Glomerular visceral epithelial cell (primary cell): ENCODE measurements around the gene UFC1.
A peak's percentile ranks its signal among the peaks of the same experiment; 100 is the strongest.

Experiments
- DNase-seq: peaks from one replicate; pipeline ENCODE4 v3.0.0-alpha.2; 2016; ENCODE audit errors: extremely low spot score

The UFC1 gene

DNA sequence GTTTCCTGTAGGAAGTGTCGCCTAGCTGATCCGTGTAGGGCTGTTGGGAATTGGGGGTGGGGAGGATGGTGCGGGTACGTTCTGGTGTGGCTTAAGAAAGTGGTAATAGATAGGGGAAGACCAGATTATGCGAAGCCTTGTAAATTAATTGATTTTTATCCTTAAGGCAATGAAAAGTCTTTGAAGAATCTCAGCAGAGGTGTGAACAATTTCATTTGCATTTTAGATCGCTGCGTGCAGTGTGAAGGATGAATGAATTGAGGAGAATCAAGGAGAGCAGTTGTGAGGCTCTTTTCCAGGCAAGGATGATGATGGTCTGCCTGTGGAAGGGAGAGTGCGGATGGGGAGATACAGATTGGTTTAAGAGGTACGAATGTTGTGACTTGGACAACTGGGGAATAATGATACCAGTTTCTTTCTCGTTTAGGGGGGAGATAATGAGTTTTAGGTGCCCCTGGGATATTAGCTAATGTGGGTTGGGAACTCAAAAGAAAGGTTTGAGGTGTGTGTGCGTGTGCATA, 20.5 kb upstream of the UFC1 start:
- peak; percentile 33 for DNase-seq

DNA sequence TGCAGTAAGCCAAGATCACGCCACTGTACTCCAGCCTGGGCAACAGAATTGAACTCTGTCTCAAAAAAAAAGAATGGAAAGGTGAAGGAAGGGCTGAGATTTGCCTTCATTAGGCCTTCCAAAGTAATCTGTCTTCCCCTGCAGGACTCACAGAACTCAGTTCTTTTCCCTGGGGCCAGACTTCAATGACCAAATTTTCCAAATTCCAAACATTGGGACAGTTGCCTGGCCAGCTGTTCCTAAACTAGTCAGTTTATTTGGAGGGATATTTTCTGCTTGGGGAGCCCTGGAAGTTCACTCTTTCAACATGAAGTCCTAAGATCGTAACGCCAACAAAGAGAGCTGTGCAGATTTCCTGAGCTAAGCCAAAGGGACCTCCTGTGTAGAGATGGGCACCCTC, 15.9 kb upstream of the UFC1 start:
- no peak for DNase-seq

DNA sequence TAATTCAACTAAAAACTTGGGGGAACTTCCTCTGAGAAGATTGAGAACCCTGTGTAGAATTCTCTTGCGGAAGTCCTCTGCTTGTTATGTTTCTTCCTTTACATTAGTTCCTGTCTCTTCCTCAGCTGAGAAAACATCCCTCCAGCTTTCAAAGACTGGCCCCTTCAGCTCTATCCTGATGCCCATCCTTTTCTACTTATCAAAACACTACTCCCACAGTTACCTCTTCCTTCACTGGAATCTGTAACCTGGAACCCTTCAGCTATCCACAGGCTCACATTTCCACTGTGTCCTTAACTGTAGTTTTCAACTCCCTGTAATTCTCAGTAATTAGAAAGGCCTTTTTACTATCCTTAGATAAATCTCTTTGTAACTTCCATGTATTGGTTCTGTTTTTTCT, 15.3 kb upstream of the UFC1 start:
- DNase-seq, result no peak

DNA sequence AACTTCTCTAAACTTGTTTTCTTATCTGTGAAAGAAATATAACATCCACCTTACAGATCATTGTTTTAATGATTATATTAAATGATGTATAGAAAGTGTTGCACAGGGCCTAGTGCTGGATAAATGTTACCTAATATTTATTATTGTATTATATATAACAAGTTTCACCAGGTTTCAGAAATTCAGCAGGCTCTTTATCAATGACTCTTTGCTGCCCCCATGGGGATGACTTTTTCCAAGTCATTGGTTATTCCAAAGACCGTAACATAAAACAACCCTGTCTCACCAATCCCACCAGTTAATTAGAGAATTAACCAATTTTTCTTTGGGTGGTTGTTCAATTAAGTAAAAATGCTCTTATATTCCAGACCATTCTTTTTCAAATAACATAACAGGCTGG, 14.0 kb upstream of the UFC1 start:
- DNase-seq, result peak; percentile 47

DNA sequence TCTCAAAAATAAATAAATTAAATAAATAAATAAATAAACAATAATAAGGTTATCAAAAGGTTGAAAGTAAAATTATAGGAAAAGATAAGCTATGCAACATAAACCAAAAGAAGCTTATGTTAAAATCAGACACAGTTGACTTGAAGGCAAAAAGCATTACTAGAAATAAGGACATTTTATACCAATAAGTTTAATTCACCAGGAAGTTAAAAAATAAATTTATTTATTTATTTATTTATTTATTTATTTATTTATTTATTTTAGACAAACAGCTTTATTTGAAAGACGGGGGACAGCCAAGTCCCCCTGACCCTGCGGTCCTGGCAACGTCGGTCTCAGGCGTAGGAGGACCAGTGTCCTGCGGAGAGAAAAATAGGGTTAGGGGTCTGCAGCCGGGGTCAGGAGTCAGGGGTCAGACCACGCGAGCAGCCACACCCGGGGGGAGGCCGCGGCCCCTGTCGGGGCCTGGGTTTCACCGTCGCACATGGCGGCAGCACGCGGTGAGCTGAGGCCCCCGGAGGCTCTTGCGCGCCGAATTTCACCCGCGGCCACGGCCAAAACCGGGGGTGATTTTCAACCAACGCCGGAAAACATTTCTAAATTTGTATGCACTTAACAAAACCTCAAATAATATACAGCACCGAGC, 12.9 kb upstream of the UFC1 start:
- no peak for DNase-seq

DNA sequence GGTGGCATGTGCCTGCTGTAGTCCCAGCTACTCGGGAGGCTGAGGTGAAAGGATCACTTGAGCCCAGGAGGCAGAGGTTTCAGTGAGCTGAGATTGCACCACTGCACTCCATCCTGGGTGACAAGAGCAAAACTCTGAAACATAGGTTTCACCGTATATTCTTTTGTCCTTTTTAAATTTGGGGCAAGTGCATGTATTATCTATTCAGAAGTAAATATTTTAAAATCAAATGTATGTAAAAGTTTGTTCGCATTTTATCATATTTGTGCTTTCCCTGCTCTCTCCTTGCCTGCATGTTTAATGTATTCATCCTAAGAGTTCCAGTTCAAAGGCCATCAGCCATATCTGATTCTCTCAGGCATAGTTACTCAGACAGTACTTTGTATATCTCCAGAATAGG, 7.9 kb upstream of the UFC1 start:
- DNase-seq, result no peak

DNA sequence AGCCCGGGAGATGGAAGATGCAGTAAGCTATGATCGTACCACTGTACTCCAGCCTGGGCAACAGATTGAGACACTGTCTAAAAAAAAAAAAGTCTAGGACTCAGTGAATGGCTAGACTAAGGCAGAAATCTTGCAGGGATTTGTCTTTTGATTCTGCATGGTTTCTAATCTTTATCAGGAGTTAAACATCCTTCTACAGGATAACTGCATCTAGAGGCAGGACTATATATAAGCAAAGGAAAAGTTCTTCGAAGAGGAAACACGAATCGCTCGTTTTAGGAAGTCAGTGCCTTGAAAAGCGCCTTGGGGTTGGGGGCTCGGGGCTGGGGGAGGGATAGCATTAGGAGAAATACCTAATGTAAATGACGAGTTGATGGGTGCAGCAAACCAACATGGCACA, 602 bp upstream of the UFC1 start:
- DNase-seq, result no peak

DNA sequence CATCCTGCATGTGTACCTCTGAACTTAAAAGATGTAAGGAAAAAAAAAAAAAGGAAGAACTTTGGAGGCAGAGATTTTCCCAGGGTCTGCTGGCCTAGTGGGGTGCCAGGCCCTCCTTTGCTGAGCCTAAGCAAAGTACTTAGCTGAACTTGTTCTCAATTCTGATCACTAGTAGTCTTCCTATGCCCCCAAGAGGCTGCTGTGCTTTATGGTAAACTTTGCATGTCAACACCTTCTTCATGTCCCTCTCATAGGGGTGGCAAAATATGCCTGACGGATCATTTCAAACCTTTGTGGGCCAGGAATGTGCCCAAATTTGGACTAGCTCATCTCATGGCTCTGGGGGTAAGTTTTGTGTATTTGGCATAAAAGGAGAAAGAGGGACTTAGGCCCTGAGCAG, 4.1 kb downstream of the UFC1 start:
- no peak for DNase-seq

DNA sequence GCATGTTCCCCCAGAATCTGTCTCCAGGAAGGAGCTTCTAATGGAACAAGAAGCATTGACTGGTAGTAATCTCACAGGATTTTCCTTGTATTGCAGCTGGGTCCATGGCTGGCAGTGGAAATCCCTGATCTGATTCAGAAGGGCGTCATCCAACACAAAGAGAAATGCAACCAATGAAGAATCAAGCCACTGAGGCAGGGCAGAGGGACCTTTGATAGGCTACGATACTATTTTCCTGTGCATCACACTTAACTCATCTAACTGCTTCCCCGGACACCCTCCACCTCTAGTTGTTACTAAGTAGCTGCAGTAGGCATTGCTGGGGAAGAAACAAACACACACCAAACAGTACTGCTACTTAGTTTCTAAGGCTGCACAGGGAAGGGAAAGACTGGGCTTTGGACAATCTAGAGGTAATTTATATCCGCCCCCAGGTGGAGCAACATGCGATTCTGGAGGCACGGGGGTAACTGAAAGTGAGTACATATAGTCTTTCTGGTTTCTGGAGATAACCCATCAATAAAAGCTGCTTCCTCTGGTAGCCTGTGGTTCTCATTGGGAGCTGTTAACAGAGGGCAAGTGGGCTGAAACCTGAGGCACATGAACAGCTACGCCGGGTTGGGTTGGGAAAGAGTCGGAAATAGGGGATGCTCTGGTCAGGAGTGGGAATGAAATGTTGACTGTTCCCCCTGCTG, 4.7 kb downstream of the UFC1 start:
- DNase-seq, result no peak

DNA sequence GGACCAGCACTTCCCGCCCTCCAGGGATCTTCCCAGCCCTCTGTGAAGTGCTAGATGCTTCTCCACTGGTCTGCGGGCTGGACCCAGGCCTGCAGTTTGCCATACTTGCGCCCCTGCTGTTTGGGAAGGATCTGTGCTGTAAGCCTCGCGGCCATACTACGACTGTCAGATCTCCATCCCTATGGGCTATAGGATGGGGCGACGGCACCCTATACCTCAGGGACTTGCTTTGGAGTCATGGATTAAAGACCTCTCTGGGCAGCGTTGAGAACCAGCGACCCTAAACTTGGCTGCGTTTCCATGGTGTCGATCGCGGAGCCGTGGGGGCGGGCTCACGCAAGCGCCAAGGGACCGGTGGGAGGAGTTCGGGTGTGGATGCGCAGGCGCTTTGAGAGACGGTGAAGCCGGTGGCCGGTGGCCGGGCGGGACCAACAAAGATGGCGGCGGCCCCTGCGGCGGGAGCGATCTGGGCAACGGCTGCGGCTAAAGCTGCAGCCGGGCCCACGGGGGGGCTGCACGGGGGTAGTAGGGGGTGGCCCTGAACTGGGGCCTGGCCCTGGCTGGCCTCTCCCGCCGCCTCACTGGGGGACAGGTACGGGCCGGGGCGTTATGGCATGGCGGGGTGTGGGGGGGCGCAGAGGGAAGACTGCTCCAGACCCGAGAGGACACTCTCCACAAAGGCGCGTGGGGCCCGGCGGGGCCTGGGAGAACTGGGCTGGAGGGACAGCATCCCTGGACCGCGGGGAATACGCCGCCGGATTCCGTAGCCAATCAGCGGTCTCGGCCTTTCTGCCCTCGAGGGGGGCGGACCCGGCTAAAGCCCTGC, 5.5 kb downstream of the UFC1 start, which contains the start of gene USP21:
TSS of gene USP21 (plus strand) at position 414 of the 826 bp plus-strand sequence. CDS start 1,141 bp downstream, outside the sequence.
- peak; percentile 91 for DNase-seq

DNA sequence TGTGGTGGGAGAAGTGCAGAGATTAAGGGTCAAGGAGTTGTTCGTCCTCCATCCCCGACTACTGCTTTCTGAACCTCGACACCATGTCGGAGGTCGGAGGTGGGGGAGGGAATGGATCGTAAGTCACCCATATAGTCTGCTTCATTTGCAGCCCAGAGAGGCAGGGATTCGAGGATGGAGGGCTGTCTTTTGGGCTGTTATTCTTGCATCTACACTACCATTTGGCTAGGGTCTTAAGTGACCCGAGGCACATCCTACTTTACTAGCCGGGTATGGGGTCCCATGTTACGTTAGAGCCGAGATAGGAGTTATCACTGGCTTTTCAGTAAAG, 6.1 kb downstream of the UFC1 start:
- DNase-seq, result no peak

DNA sequence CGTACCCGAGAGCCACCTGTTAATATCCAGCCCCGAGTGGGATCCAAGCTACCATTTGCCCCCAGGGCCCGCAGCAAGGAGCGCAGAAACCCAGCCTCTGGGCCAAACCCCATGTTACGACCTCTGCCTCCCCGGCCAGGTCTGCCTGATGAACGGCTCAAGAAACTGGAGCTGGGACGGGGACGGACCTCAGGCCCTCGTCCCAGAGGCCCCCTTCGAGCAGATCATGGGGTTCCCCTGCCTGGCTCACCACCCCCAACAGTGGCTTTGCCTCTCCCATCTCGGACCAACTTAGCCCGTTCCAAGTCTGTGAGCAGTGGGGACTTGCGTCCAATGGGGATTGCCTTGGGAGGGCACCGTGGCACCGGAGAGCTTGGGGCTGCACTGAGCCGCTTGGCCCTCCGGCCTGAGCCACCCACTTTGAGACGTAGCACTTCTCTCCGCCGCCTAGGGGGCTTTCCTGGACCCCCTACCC, 6.9 kb downstream of the UFC1 start:
- no peak for DNase-seq

DNA sequence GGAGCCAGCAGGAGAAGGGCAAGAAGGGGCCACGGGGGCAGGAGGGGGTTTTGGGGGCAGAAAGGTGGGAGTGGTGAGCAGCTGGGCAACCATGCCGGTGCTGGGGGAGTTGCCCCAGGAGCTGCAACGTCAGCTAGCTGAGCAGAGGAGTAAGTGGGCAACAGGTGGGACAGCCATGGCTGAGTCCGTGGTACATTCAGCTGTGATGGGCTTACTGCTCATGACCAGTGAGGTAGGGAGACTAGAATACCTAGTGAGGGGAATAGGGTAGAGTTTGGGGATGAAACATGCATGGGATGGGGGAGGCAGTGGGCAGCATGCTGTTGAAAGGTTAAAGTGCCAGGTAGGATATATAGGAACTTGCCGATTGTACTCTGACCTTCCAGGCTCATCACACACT, 7.9 kb downstream of the UFC1 start:
- no peak for DNase-seq

DNA sequence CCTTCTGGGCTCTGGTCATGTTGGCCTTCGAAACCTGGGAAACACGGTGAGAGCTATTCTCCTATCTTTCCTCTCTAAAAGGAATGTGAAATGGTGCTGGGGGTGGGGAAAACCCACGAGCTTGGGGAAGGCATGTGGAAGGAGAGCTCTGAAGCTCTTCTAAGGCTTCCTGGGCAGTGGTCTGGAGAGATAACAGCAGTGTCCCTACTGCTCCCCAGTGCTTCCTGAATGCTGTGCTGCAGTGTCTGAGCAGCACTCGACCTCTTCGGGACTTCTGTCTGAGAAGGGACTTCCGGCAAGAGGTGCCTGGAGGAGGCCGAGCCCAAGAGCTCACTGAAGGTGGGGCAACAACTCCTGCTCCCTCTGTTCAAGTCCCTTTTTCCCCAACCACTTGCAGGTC, 8.3 kb downstream of the UFC1 start:
- no peak for DNase-seq

DNA sequence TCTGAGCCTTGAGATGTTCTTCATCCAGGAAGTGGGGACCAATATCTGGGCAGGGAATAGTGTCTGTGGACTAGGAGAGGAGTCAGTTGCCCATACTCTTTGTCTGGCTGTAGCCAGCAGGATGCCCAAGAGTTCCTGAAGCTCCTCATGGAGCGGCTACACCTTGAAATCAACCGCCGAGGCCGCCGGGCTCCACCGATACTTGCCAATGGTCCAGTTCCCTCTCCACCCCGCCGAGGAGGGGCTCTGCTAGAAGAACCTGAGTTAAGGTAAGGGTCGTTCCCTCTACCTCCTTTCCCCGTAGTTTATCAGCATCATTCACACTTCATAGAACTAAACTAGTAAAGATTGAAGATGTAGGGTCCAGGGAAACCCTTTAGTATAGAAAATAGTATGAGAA, 9.0 kb downstream of the UFC1 start:
- DNase-seq, result no peak

DNA sequence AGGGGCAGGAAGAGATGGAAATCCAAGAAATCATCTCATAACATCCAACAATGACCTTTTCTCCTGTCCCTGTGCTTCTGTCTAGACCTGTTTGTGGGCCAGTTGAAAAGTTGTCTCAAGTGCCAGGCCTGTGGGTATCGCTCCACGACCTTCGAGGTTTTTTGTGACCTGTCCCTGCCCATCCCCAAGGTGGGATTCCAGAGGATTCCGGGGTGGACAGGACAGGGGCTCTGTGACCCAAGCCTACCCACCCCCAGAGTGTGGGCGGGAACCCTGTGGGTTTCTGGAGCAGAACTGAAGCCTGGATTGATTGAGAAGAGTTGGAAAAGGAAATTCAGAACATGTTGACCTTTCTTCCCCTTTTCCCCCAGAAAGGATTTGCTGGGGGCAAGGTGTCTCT, 10.0 kb downstream of the UFC1 start:
- no peak for DNase-seq

DNA sequence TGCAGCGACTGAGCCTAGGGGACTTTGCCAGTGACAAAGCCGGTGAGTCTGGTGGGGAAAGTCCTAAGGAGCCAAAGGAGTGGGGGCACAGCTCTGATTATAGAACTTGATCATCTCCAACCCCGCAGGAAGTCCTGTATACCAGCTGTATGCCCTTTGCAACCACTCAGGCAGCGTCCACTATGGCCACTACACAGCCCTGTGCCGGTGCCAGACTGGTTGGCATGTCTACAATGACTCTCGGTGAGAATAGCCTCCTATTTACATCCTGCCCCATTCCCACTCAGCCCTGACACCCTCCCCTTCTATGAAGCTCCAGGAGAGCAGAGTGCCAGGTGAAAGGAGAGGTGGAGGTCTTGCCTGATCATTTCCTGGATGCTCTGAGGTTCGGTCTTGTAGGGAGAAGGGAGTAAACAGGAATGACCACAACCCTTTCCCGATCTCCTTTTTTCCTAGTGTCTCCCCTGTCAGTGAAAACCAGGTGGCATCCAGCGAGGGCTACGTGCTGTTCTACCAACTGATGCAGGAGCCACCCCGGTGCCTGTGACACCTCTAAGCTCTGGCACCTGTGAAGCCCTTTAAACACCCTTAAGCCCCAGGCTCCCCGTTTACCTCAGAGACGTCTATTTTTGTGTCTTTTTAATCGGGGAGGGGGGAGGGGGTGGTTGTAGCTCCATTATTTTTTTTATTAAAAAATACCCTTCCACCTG, 11.3 kb downstream of the UFC1 start:
- no peak for DNase-seq

DNA sequence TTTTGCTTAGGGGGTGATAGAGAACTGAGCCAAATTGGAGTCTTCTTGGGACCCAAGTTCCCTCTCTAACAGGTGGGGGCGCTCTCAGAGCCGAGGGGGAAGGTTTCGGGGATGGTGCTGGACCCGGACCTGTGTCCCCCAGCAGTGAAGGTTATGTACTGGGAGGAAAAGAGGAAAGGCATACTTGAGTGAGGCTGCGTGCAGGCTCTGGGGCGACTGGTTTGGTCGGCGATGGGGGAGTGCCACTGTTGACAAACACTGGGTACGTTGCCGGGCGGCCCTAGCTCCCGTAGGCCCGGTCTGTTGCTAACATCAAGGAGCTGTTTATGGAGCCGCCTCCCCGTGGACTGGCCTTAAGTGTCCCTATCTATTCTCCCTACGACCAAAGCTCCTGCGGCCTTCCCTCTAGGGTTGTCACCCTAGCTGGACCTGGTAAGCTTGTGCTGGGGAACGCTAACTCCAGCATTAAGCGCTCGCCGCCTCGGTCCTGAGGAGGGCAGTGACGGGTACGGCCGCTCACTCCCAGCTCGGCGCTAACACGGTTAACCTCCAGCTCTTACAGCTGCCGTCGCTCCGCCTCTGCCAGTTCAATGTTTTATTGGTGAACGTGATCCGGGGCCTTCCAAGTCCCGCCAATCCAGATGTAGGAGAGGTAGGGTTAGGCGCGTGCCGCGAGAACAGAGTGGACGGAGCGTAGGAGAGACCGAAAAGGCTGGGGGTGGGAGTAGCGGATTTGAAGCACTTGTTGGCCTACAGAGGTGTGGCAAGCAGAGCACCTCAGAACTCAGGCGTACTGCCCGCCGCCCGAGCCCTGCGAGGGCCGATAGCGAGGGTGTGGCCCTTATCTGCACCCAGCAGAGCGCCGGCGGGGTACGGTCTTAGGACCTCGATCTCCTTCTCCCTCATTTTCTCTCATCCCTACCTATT, 12.2 kb downstream of the UFC1 start, which contains the start of gene PPOX:
TSS of gene PPOX (plus strand) at position 685 of the 927 bp plus-strand sequence. CDS start 422 bp downstream, outside the sequence.
- DNase-seq, result peak; percentile 98

DNA sequence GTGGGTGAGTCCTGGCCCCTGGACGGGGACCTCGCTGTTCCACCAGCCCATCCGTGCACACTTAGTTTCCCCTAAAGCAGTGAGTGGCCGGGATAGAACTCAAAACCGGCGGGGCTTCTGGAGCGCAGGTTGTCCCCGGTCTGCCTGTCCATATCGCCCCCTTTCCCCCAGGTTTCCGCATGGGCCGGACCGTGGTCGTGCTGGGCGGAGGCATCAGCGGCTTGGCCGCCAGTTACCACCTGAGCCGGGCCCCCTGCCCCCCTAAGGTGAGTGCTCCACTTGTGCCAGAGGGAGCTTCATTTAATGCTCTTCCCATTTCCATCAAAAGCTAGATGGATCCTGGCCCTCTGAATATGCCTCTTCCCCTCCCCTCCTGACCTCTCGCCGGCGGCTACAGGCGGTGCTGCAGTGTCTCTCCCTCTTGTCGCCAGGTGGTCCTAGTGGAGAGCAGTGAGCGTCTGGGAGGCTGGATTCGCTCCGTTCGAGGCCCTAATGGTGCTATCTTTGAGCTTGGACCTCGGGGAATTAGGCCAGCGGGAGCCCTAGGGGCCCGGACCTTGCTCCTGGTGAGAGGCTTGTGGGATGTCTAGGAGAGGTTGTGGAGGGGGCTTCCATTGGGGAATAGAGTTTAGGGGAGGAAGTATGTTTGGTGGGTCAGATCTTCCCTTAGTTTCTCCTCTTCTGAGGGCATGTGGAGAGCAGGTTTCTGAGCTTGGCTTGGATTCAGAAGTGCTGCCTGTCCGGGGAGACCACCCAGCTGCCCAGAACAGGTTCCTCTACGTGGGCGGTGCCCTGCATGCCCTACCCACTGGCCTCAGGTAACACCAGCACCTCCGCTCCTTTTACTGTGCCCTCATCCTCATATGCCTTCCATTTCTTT, 13.1 kb downstream of the UFC1 start:
- DNase-seq, result peak; percentile 32

DNA sequence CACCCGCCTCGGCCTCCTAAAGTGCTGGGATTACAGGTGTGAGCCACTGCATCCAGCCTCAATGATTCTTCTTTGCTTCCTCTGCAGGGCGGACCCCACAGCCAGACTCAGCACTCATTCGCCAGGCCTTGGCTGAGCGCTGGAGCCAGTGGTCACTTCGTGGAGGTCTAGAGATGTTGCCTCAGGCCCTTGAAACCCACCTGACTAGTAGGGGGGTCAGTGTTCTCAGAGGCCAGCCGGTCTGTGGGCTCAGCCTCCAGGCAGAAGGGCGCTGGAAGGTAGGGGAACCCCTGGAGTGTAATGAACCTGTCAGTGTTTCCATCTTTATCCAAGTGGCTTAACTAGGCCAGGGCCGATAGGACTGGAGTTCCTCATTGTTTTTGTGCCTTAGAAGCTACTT, 15.1 kb downstream of the UFC1 start:
- no peak for DNase-seq
